Transverse colon (tissue), 4 donors: ENCODE measurements around the gene LRRIQ3. TPM values are rescaled to one million over a fixed set of nuclear protein-coding genes. Genes with fewer than 3 reads are reported as not detected.
"Not testable (repeated sequence)": the region's sequence is repeated elsewhere in the genome, so short reads cannot be mapped to it uniquely, and the experiment has no call there.

Experiments used
- DNase-seq: peaks from one replicate; pipeline ENCODE4 v3.0.0-alpha.2; 2019
- H3K27ac ChIP-seq, 4 donors: fragments of 200-600 bp; sonication (generic); 2 replicates each; pipeline ENCODE4 v1.5.1; 2016 to 2018; ENCODE audit warnings: inconsistent platforms in 4 of 4
- H3K27me3 ChIP-seq: fragments of 200-600 bp; sonication (generic); 2 replicates; pipeline ENCODE4 v1.5.1; 2017; ENCODE audit warnings: inconsistent platforms
- H3K36me3 ChIP-seq, 4 donors: fragments of 200-600 bp; sonication (generic); 2 replicates each; pipeline ENCODE4 v1.5.1; 2017 to 2019; ENCODE audit warnings: inconsistent platforms in 4 of 4
- H3K4me1 ChIP-seq, 4 donors: fragments of 200-600 bp; sonication (generic); 2 replicates each; pipeline ENCODE4 v1.5.1; 2017 to 2020; ENCODE audit warnings: inconsistent platforms in 4 of 4
- H3K4me3 ChIP-seq, 4 donors: fragments of 200-600 bp; sonication (generic); 1 replicate in 1 of 4; 2 replicates in 3 of 4; pipeline versions ENCODE4 v1.5.1 to v1.6.1; 2017 to 2019; ENCODE audit warnings: inconsistent platforms in 4 of 4
- H3K9me3 ChIP-seq, 2 donors: fragments of 200-600 bp; sonication (generic); 2 replicates each; pipeline ENCODE4 v1.5.1; 2017 to 2019; ENCODE audit warnings: inconsistent platforms in 2 of 2
- EP300 ChIP-seq: sonication (generic); formaldehyde crosslinking; IDR thresholded peaks from one replicate; pipeline ENCODE4 v1.6.1; 2017; ENCODE audit warnings: antibody characterized with exemption, low read depth
- POLR2A ChIP-seq: fragments of 450-650 bp; IDR thresholded peaks from one replicate; pipeline ENCODE4 v1.6.1; 2016; ENCODE audit warnings: antibody characterized with exemption, mild to moderate bottlenecking, moderate library complexity
- POLR2AphosphoS5 ChIP-seq, 3 donors: sonication (generic); formaldehyde crosslinking; IDR thresholded peaks; one replicate each; pipeline ENCODE4 v1.6.1; 2016; ENCODE audit warnings: antibody characterized with exemption in 3 of 3
- WGBS, 2 donors: methylation state at CpG; one replicate each; pipeline ENCODE4 v1.1.5; 2018; ENCODE audit warnings: low coverage in 1 of 2; 5-methylcytosine and 5-hydroxymethylcytosine counted together
- in situ Hi-C, 4 donors: fragments of 200-750 bp; cut with MboI; loops; one replicate each; pipeline versions ENCODE4 v1.15.0 to v1.15.1; 2017; ENCODE audit warnings: low sequenced_read_pairs in 3 of 4, low pct_ligation_motif_present in 1 of 4, low pct_unique_long_range_greater_than_20kb in 1 of 4
- intact Hi-C: fragments of 100-400 bp; cut with DNase I; formaldehyde crosslinking; loops from one replicate; pipeline ENCODE4 v1.15.1; 2023; ENCODE audit warnings: low total_unique reads
- total RNA-seq, 4 donors: library from RNA; depleted of rRNA; stranded (reverse); fragments of >200 nt; gene quantifications; one replicate each; pipeline ENCODE4 v1.1.0, GENCODE V29; 2016
- TF ChIP-seq, protein P1 (sequence below), 5 experiments: fragments of 200-600 bp in 3 of 5; fragments of 450-650 bp in 2 of 5; sonication (generic) in 3 of 5; IDR thresholded peaks; 1 replicate in 2 of 5; 2 replicates in 3 of 5; pipeline ENCODE4 v1.5.1; 2016 to 2017; ENCODE audit warnings: antibody characterized with exemption in 5 of 5, inconsistent platforms in 3 of 5, mild to moderate bottlenecking in 2 of 5, moderate library complexity in 1 of 5

The LRRIQ3 gene
- total RNA-seq, 4 donors from 2014 or later = 0.55 TPM; not detected in 3

DNA sequence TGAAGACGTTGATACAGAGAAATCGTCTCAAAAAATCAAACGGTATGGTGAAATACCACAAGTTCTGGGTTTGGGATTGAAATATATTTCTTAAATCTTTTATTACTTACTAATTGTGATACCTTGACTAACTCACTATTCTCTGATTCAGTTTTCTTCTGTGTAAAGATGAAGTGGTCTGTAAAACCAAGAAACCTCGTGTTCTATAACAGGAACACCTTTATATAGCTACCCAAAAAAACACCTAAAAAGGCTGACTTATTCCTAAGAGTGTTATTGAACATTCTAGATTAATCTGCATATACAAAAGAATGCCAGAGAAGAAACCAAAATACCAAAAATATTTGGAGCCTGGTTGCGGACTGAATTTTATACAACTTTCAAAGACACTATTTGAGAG, 721 bp downstream of the LRRIQ3 start:
- Histone ChIP-seq H3K4me3 (peak overlapping the region in 3 of 4 donors; percentile 57 to 67 (median 66)), H3K27ac (peak overlapping the region; percentile 82 to 90 (median 86)), H3K36me3 (peaks cover 0 to 13% (median 0%) of the 10 kb centered on the region in 4 donors), H3K27me3 (no peaks in the 10 kb centered on the region), H3K9me3 (no peaks in the 10 kb centered on the region), H3K4me1 (peaks cover 0 to 22% (median 10%) of the 10 kb centered on the region in 4 donors)
- intact Hi-C loops = no loop called here
- no peak for DNase-seq
- TF ChIP-seq POLR2AphosphoS5 (IDR thresholded peaks at IDR 0.05) = no peak
- no peak for TF ChIP-seq EP300
- TF ChIP-seq POLR2A = no peak
- 67 to 70% methylated on average over 5 of the region's 5 CpGs for WGBS, 2 donors
- in situ Hi-C loops = no loop called here

DNA sequence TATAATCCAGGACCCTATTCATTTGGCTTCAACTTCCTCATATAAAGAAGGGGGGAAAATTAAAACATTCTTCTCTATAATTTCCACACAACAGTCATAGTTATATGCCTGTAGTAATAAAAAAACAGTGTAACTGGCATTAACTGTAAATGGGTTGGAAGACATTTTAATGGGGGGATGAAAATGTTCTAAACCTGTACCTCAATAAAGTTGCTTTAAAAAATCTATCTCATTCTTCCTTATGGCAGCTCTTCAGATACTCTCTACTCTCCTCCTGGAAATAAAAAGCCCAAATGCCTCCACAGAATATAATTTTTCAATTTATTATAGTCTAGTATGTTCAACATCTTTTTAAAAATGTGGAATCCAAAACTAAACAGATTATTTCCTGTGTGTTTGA, 2.6 kb downstream of the LRRIQ3 start:
- in situ Hi-C loops (no loop called here), intact Hi-C loops (no loop called here)
- Histone ChIP-seq H3K27me3 (no peaks in the 10 kb centered on the region), H3K36me3 (no peaks in the 10 kb centered on the region), H3K27ac (no peak overlapping the region), H3K4me1 (peaks cover 0 to 22% (median 10%) of the 10 kb centered on the region in 4 donors), H3K4me3 (no peak overlapping the region), H3K9me3 (no peaks in the 10 kb centered on the region)
- TF ChIP-seq EP300 = no peak
- no peak for TF ChIP-seq POLR2AphosphoS5 (IDR thresholded peaks at IDR 0.05)
- no peak for TF ChIP-seq POLR2A
- TF ChIP-seq, protein P1, sequence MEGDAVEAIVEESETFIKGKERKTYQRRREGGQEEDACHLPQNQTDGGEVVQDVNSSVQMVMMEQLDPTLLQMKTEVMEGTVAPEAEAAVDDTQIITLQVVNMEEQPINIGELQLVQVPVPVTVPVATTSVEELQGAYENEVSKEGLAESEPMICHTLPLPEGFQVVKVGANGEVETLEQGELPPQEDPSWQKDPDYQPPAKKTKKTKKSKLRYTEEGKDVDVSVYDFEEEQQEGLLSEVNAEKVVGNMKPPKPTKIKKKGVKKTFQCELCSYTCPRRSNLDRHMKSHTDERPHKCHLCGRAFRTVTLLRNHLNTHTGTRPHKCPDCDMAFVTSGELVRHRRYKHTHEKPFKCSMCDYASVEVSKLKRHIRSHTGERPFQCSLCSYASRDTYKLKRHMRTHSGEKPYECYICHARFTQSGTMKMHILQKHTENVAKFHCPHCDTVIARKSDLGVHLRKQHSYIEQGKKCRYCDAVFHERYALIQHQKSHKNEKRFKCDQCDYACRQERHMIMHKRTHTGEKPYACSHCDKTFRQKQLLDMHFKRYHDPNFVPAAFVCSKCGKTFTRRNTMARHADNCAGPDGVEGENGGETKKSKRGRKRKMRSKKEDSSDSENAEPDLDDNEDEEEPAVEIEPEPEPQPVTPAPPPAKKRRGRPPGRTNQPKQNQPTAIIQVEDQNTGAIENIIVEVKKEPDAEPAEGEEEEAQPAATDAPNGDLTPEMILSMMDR (IDR thresholded peaks at IDR 0.05) = no peak
- DNase-seq = no peak

DNA sequence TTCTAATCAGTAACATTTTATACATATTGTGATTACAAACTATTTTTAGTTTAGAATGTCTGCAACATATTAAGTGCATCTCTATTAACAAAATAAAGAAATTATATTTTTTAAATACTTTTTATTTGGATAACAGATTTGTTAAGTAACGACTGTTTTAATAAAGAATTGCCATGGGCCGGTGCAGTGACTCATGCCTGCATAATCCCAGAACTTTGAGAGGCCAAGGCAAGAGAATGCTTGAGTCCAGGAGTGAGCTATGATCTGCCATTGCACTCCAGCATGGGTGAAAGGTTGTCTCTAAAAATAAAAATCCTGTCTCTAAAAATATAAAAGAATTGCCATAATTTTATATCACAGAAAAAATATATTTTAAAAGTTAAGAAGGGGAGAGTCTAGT, 4.1 kb downstream of the LRRIQ3 start:
- DNase-seq = no peak
- in situ Hi-C loops (no loop called here), intact Hi-C loops (no loop called here)
- no peak for TF ChIP-seq POLR2A
- TF ChIP-seq, protein P1 (IDR thresholded peaks at IDR 0.05) = no peak
- TF ChIP-seq EP300 = no peak
- WGBS, 2 donors = 65 to 68% methylated on average over 2 of the region's 2 CpGs
- no peaks in the 10 kb centered on the region for H3K9me3 ChIP-seq
- H3K36me3 ChIP-seq = no peaks in the 10 kb centered on the region
- H3K27ac ChIP-seq = no peak overlapping the region
- no peak overlapping the region for H3K4me3 ChIP-seq
- H3K4me1 ChIP-seq = peaks cover 0 to 10% (median 2%) of the 10 kb centered on the region in 4 donors
- H3K27me3 ChIP-seq = no peaks in the 10 kb centered on the region

DNA sequence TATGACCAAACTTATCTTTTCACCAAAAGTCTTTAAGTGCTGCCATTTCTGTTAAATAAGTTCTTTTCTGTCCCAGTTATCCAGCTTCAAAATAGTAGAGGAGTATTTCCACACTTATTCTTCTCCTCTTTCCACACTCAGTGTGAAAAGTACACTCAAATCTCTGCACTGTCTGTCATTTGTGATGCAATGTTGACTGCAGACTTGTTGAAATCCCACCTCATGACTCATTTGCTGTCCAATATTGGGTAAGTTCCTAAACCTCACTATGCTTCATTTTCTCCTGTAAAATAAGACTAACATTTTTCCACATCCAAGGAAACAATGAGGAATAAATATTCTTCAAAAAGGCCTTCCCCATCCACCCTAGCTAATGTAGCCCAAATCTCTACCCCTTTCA, 17.5 kb downstream of the LRRIQ3 start:
- Histone ChIP-seq H3K27ac (no peak overlapping the region), H3K4me1 (no peaks in the 10 kb centered on the region), H3K27me3 (no peaks in the 10 kb centered on the region), H3K36me3 (no peaks in the 10 kb centered on the region), H3K4me3 (no peak overlapping the region), H3K9me3 (no peaks in the 10 kb centered on the region)
- in situ Hi-C loops (no loop called here), intact Hi-C loops (no loop called here)
- TF ChIP-seq POLR2A (no peak), EP300 (no peak), POLR2AphosphoS5 (IDR thresholded peaks at IDR 0.05) (no peak)
- TF ChIP-seq, protein P1 (IDR thresholded peaks at IDR 0.05) = no peak
- no peak for DNase-seq

DNA sequence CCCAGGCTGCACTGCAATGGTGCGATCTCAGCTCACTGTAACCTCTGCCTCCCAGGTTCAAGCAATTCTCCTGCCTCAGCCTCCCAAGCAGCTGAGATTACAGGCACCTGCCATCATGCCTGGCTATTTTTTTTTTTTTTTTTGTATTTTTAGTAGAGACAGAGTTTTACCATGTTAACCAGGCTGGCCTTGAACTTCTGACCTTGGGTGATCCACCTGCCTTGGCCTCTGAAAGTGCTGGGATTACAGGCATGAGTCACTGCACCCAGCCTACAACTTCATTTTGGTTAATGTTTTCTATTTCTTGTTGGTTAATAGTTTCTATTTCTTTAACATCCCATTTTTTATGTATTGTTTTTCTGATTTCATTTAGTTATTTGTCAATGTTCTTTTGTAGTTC, 23.6 kb downstream of the LRRIQ3 start:
- H3K4me3 ChIP-seq, H3K27ac ChIP-seq, H3K9me3 ChIP-seq, H3K36me3 ChIP-seq, in situ Hi-C loops, DNase-seq, H3K4me1 ChIP-seq, H3K27me3 ChIP-seq, intact Hi-C loops: not testable (repeated sequence)
- 74% methylated on average over 1 of the region's 1 CpG; no CpG with 5 or more reads in 1 of the 2 donors for WGBS, 2 donors
